KMS-11 (cell line): Measurements from ENCODE around the gene CNNM2.

Source experiments
- H2AFZ ChIP-seq: fragments of 200-600 bp; sonication (generic); 2 replicates; pipeline ENCODE4 v1.6.1; 2016; ENCODE audit warnings: antibody characterized with exemption, mixed run types, low read depth
- H3K27ac ChIP-seq: fragments of 200-600 bp; sonication (generic); 2 replicates; pipeline ENCODE4 v1.6.1; 2016; ENCODE audit warnings: mild to moderate bottlenecking, mixed run types
- H3K27me3 ChIP-seq: fragments of 200-600 bp; sonication (generic); 2 replicates; pipeline ENCODE4 v1.6.1; 2017; ENCODE audit warnings: mild to moderate bottlenecking, low read depth, mixed run types, moderate library complexity; ENCODE audit not compliant: insufficient read depth
- H3K36me3 ChIP-seq: fragments of 200-600 bp; sonication (generic); 2 replicates; pipeline ENCODE4 v1.6.1; 2017; ENCODE audit warnings: mild to moderate bottlenecking, mixed run types; ENCODE audit not compliant: insufficient read depth
- H3K4me1 ChIP-seq: fragments of 200-600 bp; sonication (generic); 2 replicates; pipeline ENCODE4 v1.6.1; 2016; ENCODE audit warnings: mild to moderate bottlenecking, low read depth, mixed run types; ENCODE audit not compliant: poor library complexity, severe bottlenecking
- H3K4me2 ChIP-seq: fragments of 200-600 bp; sonication (generic); 2 replicates; pipeline ENCODE4 v1.7.0; 2016; ENCODE audit warnings: mild to moderate bottlenecking, mixed run types
- H3K4me3 ChIP-seq: fragments of 200-600 bp; sonication (generic); IDR thresholded peaks from 2 replicates; pipeline ENCODE4 v1.6.1; 2017; ENCODE audit warnings: low read depth, low read length, mixed read lengths; ENCODE audit not compliant: insufficient read depth
- H3K79me2 ChIP-seq: fragments of 200-600 bp; sonication (generic); 2 replicates; pipeline ENCODE4 v1.6.1; 2016; ENCODE audit warnings: low read depth, mixed run types; ENCODE audit not compliant: insufficient read depth
- H3K9ac ChIP-seq: fragments of 200-600 bp; sonication (generic); 2 replicates; pipeline ENCODE4 v1.6.1; 2016; ENCODE audit warnings: mild to moderate bottlenecking, mixed run types
- H4K20me1 ChIP-seq: fragments of 200-600 bp; sonication (generic); 2 replicates; pipeline ENCODE4 v1.6.1; 2016; ENCODE audit warnings: mild to moderate bottlenecking, mixed run types; ENCODE audit not compliant: insufficient read depth
- TF ChIP-seq, protein P1 (sequence below): fragments of 200-600 bp; sonication (generic); conservative IDR thresholded peaks from 2 replicates; pipeline ENCODE4 v1.6.1; 2017; ENCODE audit warnings: low read depth, mild to moderate bottlenecking, antibody characterized with exemption, low read length, moderate library complexity, mixed read lengths

CNNM2 gene

GRCh38 chr10:103077491-103078308 is 159.6 kb downstream of the CNNM2 start:
- Histone ChIP-seq H3K4me3 (no peak overlapping the region), H3K27ac (no peak overlapping the region), H4K20me1 (no peaks in the 10 kb centered on the region), H3K27me3 (no peaks in the 10 kb centered on the region), H2AFZ (no peak overlapping the region), H3K4me1 (no peaks in the 10 kb centered on the region), H3K9ac (no peak overlapping the region), H3K36me3 (no peaks in the 10 kb centered on the region), H3K79me2 (no peaks in the 10 kb centered on the region), H3K4me2 (no peak overlapping the region)
- TF ChIP-seq, protein P1, sequence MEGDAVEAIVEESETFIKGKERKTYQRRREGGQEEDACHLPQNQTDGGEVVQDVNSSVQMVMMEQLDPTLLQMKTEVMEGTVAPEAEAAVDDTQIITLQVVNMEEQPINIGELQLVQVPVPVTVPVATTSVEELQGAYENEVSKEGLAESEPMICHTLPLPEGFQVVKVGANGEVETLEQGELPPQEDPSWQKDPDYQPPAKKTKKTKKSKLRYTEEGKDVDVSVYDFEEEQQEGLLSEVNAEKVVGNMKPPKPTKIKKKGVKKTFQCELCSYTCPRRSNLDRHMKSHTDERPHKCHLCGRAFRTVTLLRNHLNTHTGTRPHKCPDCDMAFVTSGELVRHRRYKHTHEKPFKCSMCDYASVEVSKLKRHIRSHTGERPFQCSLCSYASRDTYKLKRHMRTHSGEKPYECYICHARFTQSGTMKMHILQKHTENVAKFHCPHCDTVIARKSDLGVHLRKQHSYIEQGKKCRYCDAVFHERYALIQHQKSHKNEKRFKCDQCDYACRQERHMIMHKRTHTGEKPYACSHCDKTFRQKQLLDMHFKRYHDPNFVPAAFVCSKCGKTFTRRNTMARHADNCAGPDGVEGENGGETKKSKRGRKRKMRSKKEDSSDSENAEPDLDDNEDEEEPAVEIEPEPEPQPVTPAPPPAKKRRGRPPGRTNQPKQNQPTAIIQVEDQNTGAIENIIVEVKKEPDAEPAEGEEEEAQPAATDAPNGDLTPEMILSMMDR = no peak

- Histone ChIP-seq H3K4me2 (no peak overlapping the region), H3K4me3 (no peak overlapping the region), H3K27ac (no peak overlapping the region), H4K20me1 (no peaks in the 10 kb centered on the region), H2AFZ (no peak overlapping the region), H3K27me3 (no peaks in the 10 kb centered on the region), H3K9ac (no peak overlapping the region), H3K36me3 (no peaks in the 10 kb centered on the region), H3K79me2 (no peaks in the 10 kb centered on the region), H3K4me1 (no peaks in the 10 kb centered on the region)
- TF ChIP-seq, protein P1 = no peak
Measured at GRCh38 chr10:103078309-103078615, 160.2 kb downstream of the CNNM2 start.

DNA sequence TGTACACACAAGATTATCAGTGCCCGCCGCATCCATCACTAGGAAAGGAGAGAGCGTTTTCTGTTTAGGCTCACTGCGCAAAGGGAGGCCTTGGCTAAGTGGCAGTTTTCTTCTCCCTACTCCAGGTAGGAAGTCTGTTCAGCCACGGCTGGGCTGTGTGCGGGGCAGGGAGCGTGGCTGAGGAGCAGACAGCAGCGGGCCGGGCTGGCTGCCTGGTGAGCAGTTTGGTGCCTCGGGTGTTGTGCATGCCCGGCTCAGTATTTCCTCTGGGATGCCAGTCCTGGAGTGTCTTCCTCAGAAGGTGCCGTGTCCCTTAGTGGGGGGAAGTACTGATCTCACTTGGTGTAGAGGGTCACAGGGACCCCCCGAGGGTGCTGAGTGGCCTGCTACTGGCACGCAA is 160.6 kb downstream of the CNNM2 start:
- H2AFZ ChIP-seq = no peak overlapping the region
- no peaks in the 10 kb centered on the region for H3K27me3 ChIP-seq
- H3K79me2 ChIP-seq = no peaks in the 10 kb centered on the region
- TF ChIP-seq, protein P1 = no peak
- no peaks in the 10 kb centered on the region for H3K4me1 ChIP-seq
- H3K4me2 ChIP-seq = no peak overlapping the region
- no peaks in the 10 kb centered on the region for H3K36me3 ChIP-seq
- H3K9ac ChIP-seq = no peak overlapping the region
- H3K4me3 ChIP-seq = no peak overlapping the region
- H4K20me1 ChIP-seq = no peaks in the 10 kb centered on the region
- no peak overlapping the region for H3K27ac ChIP-seq

DNA sequence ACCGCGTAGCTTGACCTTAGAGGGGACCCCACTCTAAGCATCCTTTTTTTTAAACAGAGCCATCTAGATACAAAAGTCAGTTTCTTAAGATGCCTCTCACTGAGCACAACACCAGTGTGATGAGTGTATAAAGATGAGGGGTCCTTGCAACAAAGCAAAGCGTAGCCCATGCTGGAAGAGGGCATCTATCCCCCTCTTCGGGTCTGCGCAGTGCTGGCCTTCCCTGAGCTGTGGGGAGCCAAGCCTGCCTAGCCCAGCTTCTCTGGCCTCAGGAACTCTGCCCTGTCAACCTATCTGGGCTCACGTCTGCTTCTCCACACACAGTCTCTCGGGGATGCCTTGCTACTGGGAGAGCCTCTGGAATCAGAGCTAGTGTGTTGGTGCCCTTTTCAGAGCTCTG is 161.0 kb downstream of the CNNM2 start:
- H2AFZ ChIP-seq = no peak overlapping the region
- no peak overlapping the region for H3K4me3 ChIP-seq
- H4K20me1 ChIP-seq = no peaks in the 10 kb centered on the region
- no peak overlapping the region for H3K27ac ChIP-seq
- no peak overlapping the region for H3K4me2 ChIP-seq
- TF ChIP-seq, protein P1 = no peak
- no peaks in the 10 kb centered on the region for H3K36me3 ChIP-seq
- no peak overlapping the region for H3K9ac ChIP-seq
- no peaks in the 10 kb centered on the region for H3K27me3 ChIP-seq
- no peaks in the 10 kb centered on the region for H3K4me1 ChIP-seq
- H3K79me2 ChIP-seq = no peaks in the 10 kb centered on the region
